Measurements from ENCODE around the gene TLR10. TPM values are rescaled to one million over a fixed set of nuclear protein-coding genes. Genes with fewer than 3 reads are reported as not detected.

Gene TLR10
- total RNA-seq, 1 experiment from 2014 or later, result 0.30 TPM

GRCh38 chr4:38734911-38735310, 47.9 kb downstream of the TLR10 start:
- Histone ChIP-seq H3K79me2 (ENCODE audit: insufficient read depth, low read length) (no peaks in the 10 kb centered on the region), H3K9me3 (ENCODE audit: control insufficient read depth in 1 of 2, insufficient read depth in 1 of 2, low read depth in 1 of 2, low read length in 2 of 2) (no peaks in the 10 kb centered on the region; a peak in 1 of 4 replicates), H2AFZ (ENCODE audit: low read depth, low read length, poor library complexity, severe bottlenecking) (no peak overlapping the region), H3K4me1 (ENCODE audit: control insufficient read depth in 1 of 2, insufficient read depth in 2 of 2, low read length in 2 of 2) (peaks cover 4 to 10% of the 10 kb centered on the region in 2 experiments; a peak in 2 of 4 replicates), H3K9me2 (ENCODE audit: insufficient read depth) (no peaks in the 10 kb centered on the region), H3K27me3 (ENCODE audit: insufficient read depth, low read length) (no peaks in the 10 kb centered on the region), H3K27ac (ENCODE audit: low read depth, low read length) (no peak overlapping the region), H3K9ac (ENCODE audit: low read length) (no peak overlapping the region), H4K20me1 (ENCODE audit: insufficient read depth) (no peaks in the 10 kb centered on the region), H3K36me3 (ENCODE audit: control insufficient read depth in 1 of 2, insufficient read depth in 2 of 2, low read length in 2 of 2) (no peaks in the 10 kb centered on the region), H3K4me2 (ENCODE audit: low read length) (no peak overlapping the region), H3K4me3 (replicated peaks in 1 of 2; ENCODE audit: low read depth in 1 of 2, low read length in 2 of 2) (no peak overlapping the region)
- ATAC-seq (no peak), DNase-seq (ENCODE audit: low read depth, low spot score) (no peak)
- TF ChIP-seq TCF7L2 (IDR thresholded peaks at IDR 0.05; ENCODE audit: borderline replicate concordance, extremely low read depth, insufficient read depth, insufficient read length) (no peak), ELF1 (IDR thresholded peaks at IDR 0.05; ENCODE audit: borderline replicate concordance, low read depth) (no peak), MAX (IDR thresholded peaks at IDR 0.05) (no peak), ZBTB33 (IDR thresholded peaks at IDR 0.05; ENCODE audit: extremely low read depth, insufficient replicate concordance, low read length) (no peak), POLR2AphosphoS5 (IDR thresholded peaks at IDR 0.05; ENCODE audit: low read depth, low read length) (no peak), CEBPB (IDR thresholded peaks at IDR 0.05; ENCODE audit: low read depth) (no peak), CTCF (IDR thresholded peaks at IDR 0.05 in 2 of 3, conservative IDR thresholded peaks at IDR 0.05 in 1 of 3; ENCODE audit: borderline replicate concordance in 1 of 3, insufficient read depth in 1 of 3, low read depth in 2 of 3, low read length in 2 of 3) (no peak), SIN3A (IDR thresholded peaks at IDR 0.05; ENCODE audit: low read depth) (no peak)
- intact Hi-C loops (cut with micrococcal nuclease), result no loop called here
- no TSS peak for BruUV-seq (replicated peaks)
- POLR2A ChIA-PET, result no interaction called here
- CTCF ChIA-PET, result interaction anchor here (1.0 kb wide), 1 partner anchor 555 kb away, joined by 4 read pairs; no protein-coding TSS in a partner anchor
- RAD21 ChIA-PET (ENCODE audit: low non-redundant PET in 1 of 2, low total read pairs in 2 of 2, uncharacterized antibody in 2 of 2, unreplicated experiment in 2 of 2), result interaction anchor here in 1 of 2 experiments (0.6 kb wide), 1 partner anchor 555 kb away, joined by 3 read pairs; no protein-coding TSS in a partner anchor
